Esophagus (tissue), 2 donors: ENCODE data around the gene PDGFC. TPM values are rescaled to one million over a fixed set of nuclear protein-coding genes. Genes with fewer than 3 reads are reported as not detected.

Experiments
- polyA plus RNA-seq, 2 donors: library from polyadenylated mRNA; stranded (reverse); fragments of 200-250 nt; gene quantifications; one replicate each; pipeline ENCODE4 v1.2.3, GENCODE V29; 2013
- donor health status: healthy with polysubstance abuse.
- donor health status: Bipolar disorder and iron deficiency.

The PDGFC gene
- polyA plus RNA-seq, 2 donors: 0.98 to 2.4 TPM

Other genes with a start within 250 kb of the PDGFC start
- gene GLRB, start 104.4 kb upstream of the PDGFC start, polyA plus RNA-seq: under 1 TPM; 0.08 to 0.14 TPM
- gene GRIA2, start 248.9 kb upstream of the PDGFC start, polyA plus RNA-seq: under 1 TPM; 0.01 to 0.14 TPM